Measurements from ENCODE around the gene STK16. TPM values are rescaled to one million over a fixed set of nuclear protein-coding genes. Genes with fewer than 3 reads are reported as not detected.
A peak's percentile ranks its signal among the peaks of the same experiment; 100 is the strongest.

STK16 gene
- total RNA-seq, 1 experiment from 2014 or later, result 38.6 TPM

GRCh38 chr2:219219784-219220532 is 25.3 kb upstream of the STK16 start:
- DNase-seq, result peak; percentile 53
- Histone ChIP-seq H3K4me3 (ENCODE audit: insufficient read depth, low read depth, low read length) (no peak overlapping the region), H3K36me3 (replicated peaks; ENCODE audit: control insufficient read depth, insufficient read depth, low read length) (peaks cover 18% of the 10 kb centered on the region), H3K27me3 (ENCODE audit: control insufficient read depth, insufficient read depth, low read length) (no peaks in the 10 kb centered on the region)

GRCh38 chr2:219220652-219221402 is 24.5 kb upstream of the STK16 start:
- H3K36me3 ChIP-seq (replicated peaks; ENCODE audit: control insufficient read depth, insufficient read depth, low read length), result peaks cover 18% of the 10 kb centered on the region
- no peaks in the 10 kb centered on the region for H3K27me3 ChIP-seq (ENCODE audit: control insufficient read depth, insufficient read depth, low read length)
- no peak for DNase-seq
- H3K4me3 ChIP-seq (ENCODE audit: insufficient read depth, low read depth, low read length), result no peak overlapping the region

- Histone ChIP-seq H3K4me3 (ENCODE audit: insufficient read depth, low read depth, low read length) (no peak overlapping the region), H3K27me3 (ENCODE audit: control insufficient read depth, insufficient read depth, low read length) (no peaks in the 10 kb centered on the region), H3K36me3 (replicated peaks; ENCODE audit: control insufficient read depth, insufficient read depth, low read length) (peaks cover 19% of the 10 kb centered on the region)
- no peak for DNase-seq
Observed at GRCh38 chr2:219221957-219222518, 23.2 kb upstream of the STK16 start.

- Histone ChIP-seq H3K4me3 (ENCODE audit: insufficient read depth, low read depth, low read length) (no peak overlapping the region), H3K36me3 (replicated peaks; ENCODE audit: control insufficient read depth, insufficient read depth, low read length) (peaks cover 19% of the 10 kb centered on the region), H3K27me3 (ENCODE audit: control insufficient read depth, insufficient read depth, low read length) (no peaks in the 10 kb centered on the region)
- no peak for DNase-seq
Observed at GRCh38 chr2:219223831-219224610, 21.3 kb upstream of the STK16 start.

GRCh38 chr2:219225350-219225749 is 19.9 kb upstream of the STK16 start:
- Histone ChIP-seq H3K36me3 (replicated peaks; ENCODE audit: control insufficient read depth, insufficient read depth, low read length) (peaks cover 19% of the 10 kb centered on the region), H3K27me3 (ENCODE audit: control insufficient read depth, insufficient read depth, low read length) (no peaks in the 10 kb centered on the region), H3K4me3 (ENCODE audit: insufficient read depth, low read depth, low read length) (no peak overlapping the region)
- no peak for DNase-seq

GRCh38 chr2:219228041-219228910 is 17.0 kb upstream of the STK16 start:
- no peak for DNase-seq
- Histone ChIP-seq H3K4me3 (ENCODE audit: insufficient read depth, low read depth, low read length) (peak overlapping the region; percentile 67), H3K36me3 (replicated peaks; ENCODE audit: control insufficient read depth, insufficient read depth, low read length) (peaks cover 23% of the 10 kb centered on the region), H3K27me3 (ENCODE audit: control insufficient read depth, insufficient read depth, low read length) (no peaks in the 10 kb centered on the region)

GRCh38 chr2:219228911-219229304 is 16.4 kb upstream of the STK16 start:
- DNase-seq, result no peak
- H3K4me3 ChIP-seq (ENCODE audit: insufficient read depth, low read depth, low read length), result peak overlapping the region; percentile 67
- no peaks in the 10 kb centered on the region for H3K27me3 ChIP-seq (ENCODE audit: control insufficient read depth, insufficient read depth, low read length)
- peaks cover 24% of the 10 kb centered on the region for H3K36me3 ChIP-seq (replicated peaks; ENCODE audit: control insufficient read depth, insufficient read depth, low read length)

GRCh38 chr2:219229305-219230058 is 15.8 kb upstream of the STK16 start, which contains the start of the genes ANKZF1 and ATG9A:
TSS of gene ANKZF1 (plus strand) at chr2:219229806. CDS start at chr2:219230258, 452 bp downstream.
TSS of gene ATG9A (minus strand) at chr2:219229636. CDS start at chr2:219228024, 1,612 bp downstream.
- H3K4me3 ChIP-seq (ENCODE audit: insufficient read depth, low read depth, low read length), result peak within 1 kb of the TSS; percentile 67
- H3K27me3 ChIP-seq (ENCODE audit: control insufficient read depth, insufficient read depth, low read length), result no peaks in the 10 kb centered on the region
- DNase-seq, result peak; percentile 100
- H3K36me3 ChIP-seq (replicated peaks; ENCODE audit: control insufficient read depth, insufficient read depth, low read length), result peaks cover 25% of the 10 kb centered on the region

GRCh38 chr2:219230059-219230540 is 15.2 kb upstream of the STK16 start:
- H3K27me3 ChIP-seq (ENCODE audit: control insufficient read depth, insufficient read depth, low read length), result no peaks in the 10 kb centered on the region
- H3K36me3 ChIP-seq (replicated peaks; ENCODE audit: control insufficient read depth, insufficient read depth, low read length), result peaks cover 29% of the 10 kb centered on the region
- DNase-seq, result peak; percentile 84
- peak overlapping the region; percentile 67 for H3K4me3 ChIP-seq (ENCODE audit: insufficient read depth, low read depth, low read length)

- DNase-seq, result no peak
- Histone ChIP-seq H3K27me3 (ENCODE audit: control insufficient read depth, insufficient read depth, low read length) (no peaks in the 10 kb centered on the region), H3K36me3 (replicated peaks; ENCODE audit: control insufficient read depth, insufficient read depth, low read length) (peaks cover 38% of the 10 kb centered on the region), H3K4me3 (ENCODE audit: insufficient read depth, low read depth, low read length) (no peak overlapping the region)
Observed at GRCh38 chr2:219234331-219234730, 10.9 kb upstream of the STK16 start.

- Histone ChIP-seq H3K4me3 (ENCODE audit: insufficient read depth, low read depth, low read length) (no peak overlapping the region), H3K36me3 (replicated peaks; ENCODE audit: control insufficient read depth, insufficient read depth, low read length) (peaks cover 3% of the 10 kb centered on the region; the same call in 1 of the 2 replicates), H3K27me3 (ENCODE audit: control insufficient read depth, insufficient read depth, low read length) (no peaks in the 10 kb centered on the region)
- DNase-seq, result no peak
Observed at GRCh38 chr2:219243291-219243761, 2.0 kb upstream of the STK16 start.

- no peak for DNase-seq
- peak overlapping the region; percentile 84 for H3K4me3 ChIP-seq (ENCODE audit: insufficient read depth, low read depth, low read length)
- H3K27me3 ChIP-seq (ENCODE audit: control insufficient read depth, insufficient read depth, low read length), result no peaks in the 10 kb centered on the region
- H3K36me3 ChIP-seq (replicated peaks; ENCODE audit: control insufficient read depth, insufficient read depth, low read length), result peaks cover 5% of the 10 kb centered on the region
Observed at GRCh38 chr2:219244789-219245147, 511 bp upstream of the STK16 start.

GRCh38 chr2:219245899-219246230 is 586 bp downstream of the STK16 start:
- Histone ChIP-seq H3K4me3 (ENCODE audit: insufficient read depth, low read depth, low read length) (peak overlapping the region; percentile 84), H3K27me3 (ENCODE audit: control insufficient read depth, insufficient read depth, low read length) (no peaks in the 10 kb centered on the region), H3K36me3 (replicated peaks; ENCODE audit: control insufficient read depth, insufficient read depth, low read length) (peaks cover 6% of the 10 kb centered on the region)
- no peak for DNase-seq
